Parathyroid adenoma (tissue), 2 donors: ENCODE results near the gene PAMR1.

Source experiments
- H2AFZ ChIP-seq: fragments of 300-600 bp; sonication (generic); one replicate; pipeline ENCODE4 v1.7.0; 2017; ENCODE audit warnings: antibody characterized with exemption, mild to moderate bottlenecking
- H3K27ac ChIP-seq: fragments of 300-600 bp; sonication (generic); one replicate; pipeline ENCODE4 v1.7.0; 2017
- H3K27me3 ChIP-seq: fragments of 300-600 bp; sonication (generic); one replicate; pipeline ENCODE4 v1.7.0; 2017; ENCODE audit warnings: low read length; ENCODE audit not compliant: control insufficient read depth, insufficient read depth
- H3K36me3 ChIP-seq: fragments of 300-600 bp; sonication (generic); one replicate; pipeline ENCODE4 v1.7.0; 2017; ENCODE audit warnings: low read length; ENCODE audit not compliant: control insufficient read depth, insufficient read depth
- H3K4me1 ChIP-seq: fragments of 300-600 bp; sonication (generic); one replicate; pipeline ENCODE4 v1.7.0; 2017; ENCODE audit warnings: control low read depth
- H3K4me2 ChIP-seq: fragments of 300-600 bp; sonication (generic); one replicate; pipeline ENCODE4 v1.7.0; 2017; ENCODE audit warnings: low read length
- H3K4me3 ChIP-seq: fragments of 300-600 bp; sonication (generic); one replicate; pipeline ENCODE4 v1.7.0; 2017; ENCODE audit warnings: low read depth, low read length
- H3K79me2 ChIP-seq: fragments of 300-600 bp; sonication (generic); one replicate; pipeline ENCODE4 v1.7.0; 2017; ENCODE audit warnings: control low read depth
- H3K9ac ChIP-seq: fragments of 300-600 bp; sonication (generic); one replicate; pipeline ENCODE4 v1.7.0; 2017; ENCODE audit warnings: mild to moderate bottlenecking
- H3K9me3 ChIP-seq: fragments of 300-600 bp; sonication (generic); one replicate; pipeline ENCODE4 v1.7.0; 2017; ENCODE audit warnings: low read length; ENCODE audit not compliant: control insufficient read depth
- CTCF ChIP-seq: fragments of 300-600 bp; sonication (generic); IDR thresholded peaks from one replicate; pipeline ENCODE4 v1.7.0; 2017; ENCODE audit warnings: antibody characterized with exemption, mild to moderate bottlenecking
- donor health status: primary hyperparathyroidism.

PAMR1 gene

GRCh38 chr11:35514481-35514880, 10.9 kb downstream of the PAMR1 start:
- H3K4me3 ChIP-seq, result no peak overlapping the region
- no peak for TF ChIP-seq CTCF
- H3K4me1 ChIP-seq, result no peaks in the 10 kb centered on the region
- no peak overlapping the region for H3K4me2 ChIP-seq
- no peaks in the 10 kb centered on the region for H3K9me3 ChIP-seq
- H2AFZ ChIP-seq, result no peak overlapping the region
- no peaks in the 10 kb centered on the region for H3K79me2 ChIP-seq
- H3K27me3 ChIP-seq, result no peaks in the 10 kb centered on the region
- H3K36me3 ChIP-seq, result no peaks in the 10 kb centered on the region
- H3K9ac ChIP-seq, result no peak overlapping the region
- no peak overlapping the region for H3K27ac ChIP-seq

- H3K79me2 ChIP-seq, result no peaks in the 10 kb centered on the region
- no peaks in the 10 kb centered on the region for H3K27me3 ChIP-seq
- H3K4me2 ChIP-seq, result no peak overlapping the region
- H2AFZ ChIP-seq, result no peak overlapping the region
- H3K4me3 ChIP-seq, result no peak overlapping the region
- H3K9ac ChIP-seq, result no peak overlapping the region
- TF ChIP-seq CTCF, result no peak
- H3K4me1 ChIP-seq, result no peaks in the 10 kb centered on the region
- no peaks in the 10 kb centered on the region for H3K9me3 ChIP-seq
- H3K27ac ChIP-seq, result no peak overlapping the region
- no peaks in the 10 kb centered on the region for H3K36me3 ChIP-seq
Observed at GRCh38 chr11:35511666-35512065, 13.8 kb downstream of the PAMR1 start.

- Histone ChIP-seq H3K27me3 (no peaks in the 10 kb centered on the region), H3K9me3 (no peaks in the 10 kb centered on the region), H3K36me3 (no peaks in the 10 kb centered on the region), H3K4me3 (no peak overlapping the region), H3K9ac (no peak overlapping the region), H2AFZ (no peak overlapping the region), H3K27ac (no peak overlapping the region), H3K4me2 (no peak overlapping the region), H3K79me2 (no peaks in the 10 kb centered on the region), H3K4me1 (no peaks in the 10 kb centered on the region)
- TF ChIP-seq CTCF, result no peak
Observed at GRCh38 chr11:35507688-35508087, 17.7 kb downstream of the PAMR1 start.

GRCh38 chr11:35501776-35502175, 23.6 kb downstream of the PAMR1 start:
- no peak overlapping the region for H3K4me2 ChIP-seq
- H2AFZ ChIP-seq, result no peak overlapping the region
- H3K27ac ChIP-seq, result no peak overlapping the region
- H3K79me2 ChIP-seq, result no peaks in the 10 kb centered on the region
- no peak for TF ChIP-seq CTCF
- no peaks in the 10 kb centered on the region for H3K9me3 ChIP-seq
- H3K27me3 ChIP-seq, result no peaks in the 10 kb centered on the region
- no peak overlapping the region for H3K4me3 ChIP-seq
- H3K9ac ChIP-seq, result no peak overlapping the region
- no peaks in the 10 kb centered on the region for H3K4me1 ChIP-seq
- no peaks in the 10 kb centered on the region for H3K36me3 ChIP-seq

GRCh38 chr11:35500744-35501143, 24.7 kb downstream of the PAMR1 start:
- H3K4me1 ChIP-seq, result no peaks in the 10 kb centered on the region
- H3K79me2 ChIP-seq, result no peaks in the 10 kb centered on the region
- H3K27me3 ChIP-seq, result no peaks in the 10 kb centered on the region
- H3K4me3 ChIP-seq, result no peak overlapping the region
- TF ChIP-seq CTCF, result no peak
- H3K27ac ChIP-seq, result no peak overlapping the region
- H3K36me3 ChIP-seq, result no peaks in the 10 kb centered on the region
- H3K9ac ChIP-seq, result no peak overlapping the region
- H3K4me2 ChIP-seq, result no peak overlapping the region
- no peaks in the 10 kb centered on the region for H3K9me3 ChIP-seq
- H2AFZ ChIP-seq, result no peak overlapping the region
